ENCODE results near the gene ARAP1.
A peak's percentile ranks its signal among the peaks of the same experiment; 100 is the strongest.

GRCh38 chr11:72683782-72684200 is 68.4 kb downstream of the ARAP1 start:
- TF ChIP-seq, protein P1, sequence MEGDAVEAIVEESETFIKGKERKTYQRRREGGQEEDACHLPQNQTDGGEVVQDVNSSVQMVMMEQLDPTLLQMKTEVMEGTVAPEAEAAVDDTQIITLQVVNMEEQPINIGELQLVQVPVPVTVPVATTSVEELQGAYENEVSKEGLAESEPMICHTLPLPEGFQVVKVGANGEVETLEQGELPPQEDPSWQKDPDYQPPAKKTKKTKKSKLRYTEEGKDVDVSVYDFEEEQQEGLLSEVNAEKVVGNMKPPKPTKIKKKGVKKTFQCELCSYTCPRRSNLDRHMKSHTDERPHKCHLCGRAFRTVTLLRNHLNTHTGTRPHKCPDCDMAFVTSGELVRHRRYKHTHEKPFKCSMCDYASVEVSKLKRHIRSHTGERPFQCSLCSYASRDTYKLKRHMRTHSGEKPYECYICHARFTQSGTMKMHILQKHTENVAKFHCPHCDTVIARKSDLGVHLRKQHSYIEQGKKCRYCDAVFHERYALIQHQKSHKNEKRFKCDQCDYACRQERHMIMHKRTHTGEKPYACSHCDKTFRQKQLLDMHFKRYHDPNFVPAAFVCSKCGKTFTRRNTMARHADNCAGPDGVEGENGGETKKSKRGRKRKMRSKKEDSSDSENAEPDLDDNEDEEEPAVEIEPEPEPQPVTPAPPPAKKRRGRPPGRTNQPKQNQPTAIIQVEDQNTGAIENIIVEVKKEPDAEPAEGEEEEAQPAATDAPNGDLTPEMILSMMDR (IDR thresholded peaks at IDR 0.05; ENCODE audit: insufficient read depth, low read length): peak; percentile 97
- no peak for TF ChIP-seq POLR2AphosphoS5 (IDR thresholded peaks at IDR 0.05; ENCODE audit: low read depth)
- TF ChIP-seq GABPA (IDR thresholded peaks at IDR 0.05; ENCODE audit: low read depth): no peak
- TF ChIP-seq, protein P2, sequence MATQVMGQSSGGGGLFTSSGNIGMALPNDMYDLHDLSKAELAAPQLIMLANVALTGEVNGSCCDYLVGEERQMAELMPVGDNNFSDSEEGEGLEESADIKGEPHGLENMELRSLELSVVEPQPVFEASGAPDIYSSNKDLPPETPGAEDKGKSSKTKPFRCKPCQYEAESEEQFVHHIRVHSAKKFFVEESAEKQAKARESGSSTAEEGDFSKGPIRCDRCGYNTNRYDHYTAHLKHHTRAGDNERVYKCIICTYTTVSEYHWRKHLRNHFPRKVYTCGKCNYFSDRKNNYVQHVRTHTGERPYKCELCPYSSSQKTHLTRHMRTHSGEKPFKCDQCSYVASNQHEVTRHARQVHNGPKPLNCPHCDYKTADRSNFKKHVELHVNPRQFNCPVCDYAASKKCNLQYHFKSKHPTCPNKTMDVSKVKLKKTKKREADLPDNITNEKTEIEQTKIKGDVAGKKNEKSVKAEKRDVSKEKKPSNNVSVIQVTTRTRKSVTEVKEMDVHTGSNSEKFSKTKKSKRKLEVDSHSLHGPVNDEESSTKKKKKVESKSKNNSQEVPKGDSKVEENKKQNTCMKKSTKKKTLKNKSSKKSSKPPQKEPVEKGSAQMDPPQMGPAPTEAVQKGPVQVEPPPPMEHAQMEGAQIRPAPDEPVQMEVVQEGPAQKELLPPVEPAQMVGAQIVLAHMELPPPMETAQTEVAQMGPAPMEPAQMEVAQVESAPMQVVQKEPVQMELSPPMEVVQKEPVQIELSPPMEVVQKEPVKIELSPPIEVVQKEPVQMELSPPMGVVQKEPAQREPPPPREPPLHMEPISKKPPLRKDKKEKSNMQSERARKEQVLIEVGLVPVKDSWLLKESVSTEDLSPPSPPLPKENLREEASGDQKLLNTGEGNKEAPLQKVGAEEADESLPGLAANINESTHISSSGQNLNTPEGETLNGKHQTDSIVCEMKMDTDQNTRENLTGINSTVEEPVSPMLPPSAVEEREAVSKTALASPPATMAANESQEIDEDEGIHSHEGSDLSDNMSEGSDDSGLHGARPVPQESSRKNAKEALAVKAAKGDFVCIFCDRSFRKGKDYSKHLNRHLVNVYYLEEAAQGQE (IDR thresholded peaks at IDR 0.05; ENCODE audit: insufficient replicate concordance, low read depth): no peak
- TF ChIP-seq SPI1 (IDR thresholded peaks at IDR 0.05; ENCODE audit: borderline replicate concordance, low read depth): no peak
